Activated naive CD4-positive, alpha-beta T cell (primary cell): ENCODE results near the gene CD79A.

Source experiments
- DNase-seq, 4 experiments: peaks; one replicate each; lab custom pipeline; 2025; lab: John Stamatoyannopoulos, UW

CD79A gene

GRCh38 chr19:41918653-41919244 lies 41.7 kb downstream of the CD79A start:
- no peak for DNase-seq

GRCh38 chr19:41919948-41920712 lies 43.1 kb downstream of the CD79A start:
- no peak for DNase-seq

GRCh38 chr19:41920882-41921576 lies 44.0 kb downstream of the CD79A start:
- DNase-seq: no peak

DNA sequence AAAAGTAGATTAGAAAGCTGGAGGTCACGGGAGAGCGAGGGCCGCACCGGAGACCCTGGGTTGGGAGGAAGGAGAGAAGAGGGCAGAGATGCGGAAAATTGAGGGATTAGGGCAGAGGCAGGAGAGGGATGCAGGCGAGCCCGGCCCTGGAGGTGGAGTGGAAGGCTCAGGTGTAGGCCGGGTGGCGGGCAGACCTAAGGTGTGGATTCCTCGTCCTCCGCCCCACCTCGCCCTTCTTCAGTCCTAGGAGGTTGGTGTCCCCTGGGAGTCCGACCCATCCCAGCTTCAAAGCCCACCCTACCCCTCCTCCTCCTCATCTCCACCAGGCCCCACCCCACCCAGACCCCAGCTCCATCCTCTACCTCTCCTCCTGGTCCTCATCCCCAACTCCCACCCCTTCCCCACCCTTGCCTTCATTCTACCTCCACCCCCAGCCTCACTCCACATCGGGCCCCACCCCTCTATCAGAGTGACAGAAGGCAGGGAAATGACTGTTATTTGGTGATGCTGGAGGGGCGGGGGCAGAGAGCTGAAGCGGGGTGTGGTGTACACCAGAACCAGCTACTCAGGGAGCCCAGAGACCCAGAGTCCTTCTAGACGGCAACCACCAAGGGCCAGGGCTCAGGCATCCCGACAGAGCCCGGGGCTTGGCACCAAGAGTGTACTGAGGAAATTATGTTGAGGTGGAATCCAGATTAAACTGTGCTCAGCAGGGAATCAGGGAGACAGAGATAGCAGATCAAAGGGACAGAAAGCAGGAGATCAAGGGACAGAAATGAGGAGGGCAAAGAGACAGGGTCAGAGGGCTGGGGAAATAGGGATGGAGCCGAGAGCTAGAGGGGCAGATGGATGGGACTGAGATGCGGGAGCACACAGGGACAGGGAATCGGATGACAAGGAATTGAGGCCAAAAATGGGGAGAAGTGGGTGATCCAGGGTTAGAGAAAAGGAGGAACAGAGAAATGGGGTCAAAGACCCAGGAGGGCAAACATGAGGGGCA lies 44.8 kb downstream of the CD79A start:
- no peak for DNase-seq

DNA sequence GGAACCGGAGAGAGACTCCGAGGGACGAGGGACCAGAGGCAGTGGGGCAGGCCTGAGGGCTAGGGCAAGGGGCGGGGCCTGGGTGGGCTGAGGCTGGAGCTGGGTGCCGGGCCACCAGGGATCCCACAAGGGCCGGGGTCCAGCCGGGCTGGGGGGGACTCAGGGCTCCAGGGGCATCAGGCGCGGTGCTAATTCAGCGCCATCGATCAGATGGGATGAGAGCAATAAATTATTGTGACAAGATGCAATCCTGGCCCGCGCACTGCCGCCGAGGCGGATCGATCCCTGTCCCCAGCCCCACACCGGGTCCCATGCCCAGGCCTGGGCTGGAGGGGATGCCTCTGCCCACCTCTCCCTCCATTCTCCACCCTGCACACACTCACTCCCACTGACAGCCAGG lies 45.5 kb downstream of the CD79A start:
- no peak for DNase-seq

- DNase-seq: no peak
Measured at GRCh38 chr19:41923045-41923788, 46.1 kb downstream of the CD79A start.

- DNase-seq: no peak
Measured at GRCh38 chr19:41924151-41925145, 47.4 kb downstream of the CD79A start.

DNA sequence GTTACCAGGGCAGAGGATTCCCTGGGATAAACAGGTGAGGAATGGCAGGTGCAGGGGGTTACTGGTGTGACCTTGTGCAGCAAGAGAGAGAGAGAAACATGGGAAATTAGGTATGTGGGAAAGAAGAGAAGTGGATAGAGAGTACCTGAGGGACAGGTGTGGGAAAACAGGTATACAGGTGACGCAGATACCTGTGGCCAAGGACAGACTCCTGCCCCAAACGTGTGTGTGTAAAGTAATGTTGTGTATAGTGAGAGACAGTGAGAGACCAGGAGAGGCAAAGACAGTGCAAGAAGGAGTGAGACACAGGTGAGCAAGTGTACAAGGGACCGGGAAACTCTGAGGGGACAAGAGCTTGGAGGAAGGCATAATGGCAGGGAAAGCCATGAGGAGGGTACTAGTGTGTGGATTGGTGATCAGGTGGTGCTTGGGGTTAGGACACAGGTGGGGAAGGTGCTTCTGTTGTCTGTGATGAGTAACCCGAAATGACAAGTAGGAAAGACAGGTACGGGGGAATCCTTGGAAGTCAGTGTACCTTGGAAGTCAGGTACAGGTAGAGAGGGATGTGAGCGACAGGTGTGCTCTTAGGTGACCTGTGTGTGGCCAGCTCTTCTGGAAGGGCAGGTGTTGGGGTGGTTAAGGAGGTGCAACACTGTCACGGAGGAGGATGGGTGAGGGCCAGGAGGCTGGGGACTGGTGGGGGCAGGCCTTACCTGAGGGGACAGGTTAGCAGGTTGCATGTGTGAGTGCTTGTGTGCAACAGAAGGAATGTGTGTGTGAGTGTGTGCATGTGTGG lies 48.3 kb downstream of the CD79A start:
- no peak for DNase-seq

DNA sequence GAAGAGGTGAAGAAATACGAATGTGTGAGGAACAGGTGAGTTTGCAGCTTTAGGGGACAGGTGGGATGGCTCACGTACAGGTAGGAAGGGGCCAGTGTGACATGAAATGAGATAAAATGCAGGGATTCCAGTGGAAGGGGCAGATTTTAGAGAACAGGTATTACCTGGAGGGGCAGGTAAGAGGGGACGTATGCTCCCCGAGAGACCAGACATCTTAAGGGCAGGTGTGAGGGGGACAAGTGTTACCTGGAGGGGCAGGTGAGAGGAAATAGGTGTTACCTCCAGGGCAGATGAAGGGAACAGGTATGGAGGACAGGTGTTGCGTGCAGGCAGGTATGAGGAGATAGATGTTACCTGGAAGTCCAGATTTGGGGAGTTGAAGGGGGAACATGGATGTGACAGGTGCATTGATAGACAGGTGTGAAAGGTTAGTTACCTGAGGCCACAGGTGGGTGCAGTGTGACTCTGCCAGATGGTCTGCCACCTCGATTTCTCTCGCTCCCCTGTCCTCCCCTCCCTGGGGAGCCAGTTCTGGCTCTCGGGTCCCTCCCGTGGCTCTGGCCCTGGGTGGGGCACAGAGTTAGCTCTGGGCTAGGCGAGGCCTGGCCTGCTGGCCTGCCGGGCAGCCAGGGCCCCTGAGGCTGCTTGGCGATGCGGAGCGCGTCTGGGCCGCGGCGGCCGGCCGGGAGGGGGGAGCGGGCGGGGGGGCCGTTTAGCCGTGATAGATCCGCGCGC lies 49.1 kb downstream of the CD79A start:
- no peak for DNase-seq

GRCh38 chr19:41926763-41927496 lies 49.9 kb downstream of the CD79A start:
- DNase-seq: no peak

- DNase-seq: peak in 1 of 4 experiments; percentile 49
Measured at GRCh38 chr19:41927497-41928192, 50.6 kb downstream of the CD79A start.

DNA sequence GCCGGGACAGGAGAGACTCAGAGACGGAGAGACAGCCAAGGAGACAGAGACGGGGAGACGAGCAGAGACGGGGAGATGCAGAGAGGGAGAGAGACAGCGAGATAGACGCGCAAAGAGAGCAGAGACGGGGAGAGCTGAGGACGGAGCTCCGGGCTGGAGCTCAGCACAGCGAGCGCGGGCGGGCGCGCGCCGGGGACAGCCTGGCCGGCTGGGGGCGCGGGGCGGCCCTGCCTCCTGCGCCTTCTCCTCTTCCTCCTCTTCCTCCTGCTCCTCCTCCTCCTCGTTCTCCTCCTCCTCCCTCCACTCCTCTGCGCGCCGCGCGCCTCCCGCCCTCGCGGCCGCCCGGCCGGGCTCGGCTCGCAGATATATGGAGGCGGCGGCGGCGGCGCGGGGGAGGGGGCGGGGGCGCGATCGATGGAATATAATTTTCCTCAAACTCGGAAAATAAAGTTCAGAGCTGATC lies 51.2 kb downstream of the CD79A start, which contains the start of gene ERFL:
Gene ERFL, minus strand, starts transcription at position 229 of the 463 bp plus-strand sequence. CDS start 15,530 bp downstream, outside the sequence.
- DNase-seq: no peak

GRCh38 chr19:41928754-41929535 lies 51.9 kb downstream of the CD79A start:
- no peak for DNase-seq

DNA sequence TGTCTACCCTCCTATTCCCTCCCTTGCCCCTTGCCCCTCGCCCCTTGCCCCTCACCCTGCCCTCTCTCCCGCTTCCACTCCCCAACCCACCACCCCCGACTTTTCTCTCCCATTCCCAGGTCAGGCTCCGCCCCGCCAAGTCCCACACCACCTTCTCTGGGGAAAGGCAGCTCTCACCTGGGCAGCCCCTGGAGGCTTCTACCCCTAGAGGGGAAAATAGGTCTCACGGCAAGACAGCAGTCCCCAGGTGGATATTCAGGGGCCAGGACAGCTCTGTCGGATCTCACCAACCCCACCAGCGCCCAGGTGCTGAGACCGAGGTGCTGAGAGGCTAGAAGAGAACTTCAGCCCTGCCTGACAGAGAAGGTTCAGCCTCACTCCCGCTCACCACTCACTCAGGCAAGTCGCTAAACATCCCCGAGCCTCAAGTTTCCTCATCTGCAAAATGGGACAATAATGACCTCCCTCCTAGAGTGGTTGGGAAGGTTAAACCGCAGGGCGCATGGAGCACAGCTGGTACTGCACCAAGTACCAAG lies 52.5 kb downstream of the CD79A start:
- DNase-seq: no peak

DNA sequence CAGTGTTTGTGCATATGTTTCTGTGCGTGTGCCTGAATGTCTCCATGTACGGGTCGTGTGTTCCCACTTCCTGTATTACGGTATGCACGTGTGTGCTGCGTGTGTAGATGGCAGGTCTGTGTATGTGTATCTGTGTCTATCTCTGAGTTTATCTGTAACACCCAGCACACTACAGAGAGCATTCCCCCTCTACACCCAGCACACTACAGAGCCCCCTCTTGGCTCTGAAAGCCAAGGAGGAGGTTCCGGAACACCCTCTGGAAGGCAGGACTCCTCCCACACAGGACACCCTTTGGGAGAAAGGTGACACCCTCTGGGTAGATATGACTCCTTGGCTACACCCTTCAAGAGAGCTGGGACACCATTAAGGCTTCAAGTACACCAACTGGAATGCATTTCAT lies 53.2 kb downstream of the CD79A start:
- no peak for DNase-seq
